ENCODE data around the gene ATG2A. TPM values are rescaled to one million over a fixed set of nuclear protein-coding genes. Genes with fewer than 3 reads are reported as not detected.

Gene ATG2A
- total and polyA plus RNA-seq, 9 of the 15 experiments (the other 6 are each of a cell fraction or from before 2014, with no cell fraction given): 0.25 to 45.9 (median 5.2) TPM

DNA sequence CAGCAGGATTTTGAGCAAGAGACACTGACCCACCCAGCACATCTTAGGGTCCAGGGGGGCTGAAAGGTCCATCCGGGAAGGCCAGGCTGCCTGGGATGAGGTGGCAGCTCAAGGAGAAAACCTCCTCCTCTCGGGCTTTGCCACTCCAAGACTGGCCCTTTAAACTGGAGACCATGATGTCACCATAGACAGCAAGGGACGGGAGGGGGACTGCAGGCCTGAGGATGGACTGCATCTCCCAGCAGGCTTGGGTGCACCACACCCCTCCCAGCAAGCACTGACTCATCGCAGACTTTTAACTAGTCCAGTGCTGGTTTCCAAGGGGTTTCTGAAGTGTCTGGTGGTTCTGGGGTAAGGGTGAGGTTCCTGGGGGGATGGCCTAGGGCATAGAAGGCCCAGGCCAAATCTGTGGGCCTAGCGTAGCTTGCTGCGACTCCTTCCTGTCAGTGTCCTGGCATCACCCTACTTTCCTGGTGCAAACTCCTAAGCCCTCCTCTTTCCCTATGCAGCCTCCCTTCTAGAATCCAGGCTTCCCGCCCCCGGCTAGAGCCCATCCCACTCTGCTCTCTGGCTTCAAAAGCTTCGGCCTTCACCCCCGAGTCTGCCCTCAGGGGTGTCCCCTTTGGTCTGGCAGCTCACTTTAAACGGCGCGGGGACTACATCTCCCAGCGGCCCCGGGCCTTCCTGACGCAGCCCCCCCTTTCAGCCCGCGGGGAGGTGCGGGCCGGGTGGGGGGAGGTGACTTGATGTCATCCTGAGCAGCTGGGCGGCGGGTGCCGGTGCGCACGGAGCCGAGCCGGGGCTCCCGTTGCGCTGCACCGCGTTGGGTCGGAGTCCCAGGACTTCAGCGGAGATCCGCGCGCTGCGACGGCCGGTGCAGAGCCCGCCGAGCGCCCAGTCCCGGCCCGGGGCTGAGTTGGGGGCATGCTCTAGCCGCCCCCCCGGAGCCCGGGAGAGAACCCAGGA lies 7.2 kb upstream of the ATG2A start, which contains the start of gene PPP2R5B (continued):
- TF ChIP-seq NFYB (IDR thresholded peaks at IDR 0.05; ENCODE audit: extremely low read depth, insufficient read length) (no peak), SNAPC5 (CRISPR knock-in tag; IDR thresholded peaks at IDR 0.05) (no peak), SREBF2 (CRISPR knock-in tag; IDR thresholded peaks at IDR 0.05) (no peak), RBM15 (IDR thresholded peaks at IDR 0.05; ENCODE audit: insufficient read depth, low read length) (no peak), HDAC2 (IDR thresholded peaks at IDR 0.05) (peak; percentile 80), E2F4 (CRISPR knock-in tag; IDR thresholded peaks at IDR 0.05; ENCODE audit: low read depth) (no peak; the same call in 1 of the 2 replicates), ZNF133 (CRISPR knock-in tag; IDR thresholded peaks at IDR 0.05) (no peak), E2F3 (CRISPR knock-in tag; IDR thresholded peaks at IDR 0.05) (0 out of 2 replicates have a peak, but pooled peaks have one; percentile 9), KAT8 (IDR thresholded peaks at IDR 0.05; ENCODE audit: low read depth) (no peak), CBX2 (IDR thresholded peaks at IDR 0.05; ENCODE audit: insufficient read depth, low read length, poor library complexity, severe bottlenecking) (no peak), ZNF57 (CRISPR knock-in tag; IDR thresholded peaks at IDR 0.05) (no peak), ZNF583 (CRISPR knock-in tag; IDR thresholded peaks at IDR 0.05) (no peak), ZNF121 (CRISPR knock-in tag; conservative IDR thresholded peaks at IDR 0.05) (no peak), ZNF830 (CRISPR knock-in tag; IDR thresholded peaks at IDR 0.05) (no peak), ASH1L (IDR thresholded peaks at IDR 0.05; ENCODE audit: borderline replicate concordance, low read depth, partially characterized antibody) (peak; percentile 27), ZNF764 (CRISPR knock-in tag; IDR thresholded peaks at IDR 0.05; ENCODE audit: low read depth) (0 out of 2 replicates have a peak, but pooled peaks have one; percentile 56)
- TF ChIP-seq, protein P1, sequence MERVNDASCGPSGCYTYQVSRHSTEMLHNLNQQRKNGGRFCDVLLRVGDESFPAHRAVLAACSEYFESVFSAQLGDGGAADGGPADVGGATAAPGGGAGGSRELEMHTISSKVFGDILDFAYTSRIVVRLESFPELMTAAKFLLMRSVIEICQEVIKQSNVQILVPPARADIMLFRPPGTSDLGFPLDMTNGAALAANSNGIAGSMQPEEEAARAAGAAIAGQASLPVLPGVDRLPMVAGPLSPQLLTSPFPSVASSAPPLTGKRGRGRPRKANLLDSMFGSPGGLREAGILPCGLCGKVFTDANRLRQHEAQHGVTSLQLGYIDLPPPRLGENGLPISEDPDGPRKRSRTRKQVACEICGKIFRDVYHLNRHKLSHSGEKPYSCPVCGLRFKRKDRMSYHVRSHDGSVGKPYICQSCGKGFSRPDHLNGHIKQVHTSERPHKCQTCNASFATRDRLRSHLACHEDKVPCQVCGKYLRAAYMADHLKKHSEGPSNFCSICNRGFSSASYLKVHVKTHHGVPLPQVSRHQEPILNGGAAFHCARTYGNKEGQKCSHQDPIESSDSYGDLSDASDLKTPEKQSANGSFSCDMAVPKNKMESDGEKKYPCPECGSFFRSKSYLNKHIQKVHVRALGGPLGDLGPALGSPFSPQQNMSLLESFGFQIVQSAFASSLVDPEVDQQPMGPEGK (CRISPR knock-in tag; IDR thresholded peaks at IDR 0.05; ENCODE audit: borderline replicate concordance): no peak
- TF ChIP-seq, protein P2, sequence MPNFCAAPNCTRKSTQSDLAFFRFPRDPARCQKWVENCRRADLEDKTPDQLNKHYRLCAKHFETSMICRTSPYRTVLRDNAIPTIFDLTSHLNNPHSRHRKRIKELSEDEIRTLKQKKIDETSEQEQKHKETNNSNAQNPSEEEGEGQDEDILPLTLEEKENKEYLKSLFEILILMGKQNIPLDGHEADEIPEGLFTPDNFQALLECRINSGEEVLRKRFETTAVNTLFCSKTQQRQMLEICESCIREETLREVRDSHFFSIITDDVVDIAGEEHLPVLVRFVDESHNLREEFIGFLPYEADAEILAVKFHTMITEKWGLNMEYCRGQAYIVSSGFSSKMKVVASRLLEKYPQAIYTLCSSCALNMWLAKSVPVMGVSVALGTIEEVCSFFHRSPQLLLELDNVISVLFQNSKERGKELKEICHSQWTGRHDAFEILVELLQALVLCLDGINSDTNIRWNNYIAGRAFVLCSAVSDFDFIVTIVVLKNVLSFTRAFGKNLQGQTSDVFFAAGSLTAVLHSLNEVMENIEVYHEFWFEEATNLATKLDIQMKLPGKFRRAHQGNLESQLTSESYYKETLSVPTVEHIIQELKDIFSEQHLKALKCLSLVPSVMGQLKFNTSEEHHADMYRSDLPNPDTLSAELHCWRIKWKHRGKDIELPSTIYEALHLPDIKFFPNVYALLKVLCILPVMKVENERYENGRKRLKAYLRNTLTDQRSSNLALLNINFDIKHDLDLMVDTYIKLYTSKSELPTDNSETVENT (CRISPR knock-in tag; IDR thresholded peaks at IDR 0.05): peak; percentile 31; the same call in 1 of the 2 replicates
- TF ChIP-seq, protein P3, sequence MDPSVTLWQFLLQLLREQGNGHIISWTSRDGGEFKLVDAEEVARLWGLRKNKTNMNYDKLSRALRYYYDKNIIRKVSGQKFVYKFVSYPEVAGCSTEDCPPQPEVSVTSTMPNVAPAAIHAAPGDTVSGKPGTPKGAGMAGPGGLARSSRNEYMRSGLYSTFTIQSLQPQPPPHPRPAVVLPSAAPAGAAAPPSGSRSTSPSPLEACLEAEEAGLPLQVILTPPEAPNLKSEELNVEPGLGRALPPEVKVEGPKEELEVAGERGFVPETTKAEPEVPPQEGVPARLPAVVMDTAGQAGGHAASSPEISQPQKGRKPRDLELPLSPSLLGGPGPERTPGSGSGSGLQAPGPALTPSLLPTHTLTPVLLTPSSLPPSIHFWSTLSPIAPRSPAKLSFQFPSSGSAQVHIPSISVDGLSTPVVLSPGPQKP (CRISPR knock-in tag; IDR thresholded peaks at IDR 0.05): no peak

Measured in K562 (cell line).